ENCODE data around the gene CDH13. TPM values are rescaled to one million over a fixed set of nuclear protein-coding genes. Genes with fewer than 3 reads are reported as not detected.

CDH13 gene
- total and polyA plus RNA-seq, 2 experiments from 2014 or later, result 1.2 to 1.5 TPM

DNA sequence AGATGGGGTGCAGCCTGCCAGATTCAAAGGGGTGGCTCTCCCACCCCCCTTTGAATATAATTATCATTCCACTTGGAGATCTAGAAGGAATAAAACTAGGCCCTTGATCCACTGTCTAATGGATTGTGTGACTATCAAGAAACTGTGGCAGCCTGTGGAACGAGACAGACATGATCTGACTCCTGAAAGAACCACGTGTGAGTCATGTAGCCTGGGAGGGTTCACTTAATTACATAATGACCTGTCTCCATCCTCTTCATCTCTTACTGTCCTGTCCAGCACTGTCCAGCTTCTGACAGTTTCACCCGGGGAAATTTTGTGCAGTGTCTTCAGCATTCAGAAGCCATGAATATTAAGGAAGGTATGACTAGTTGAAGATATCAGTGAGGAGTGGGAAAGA lies 43.3 kb upstream of the CDH13 start:
- no peak overlapping the region for H2AFZ ChIP-seq
- no peak for DNase-seq (ENCODE audit: low spot score)
- no peaks in the 10 kb centered on the region for H3K27me3 ChIP-seq
- TF ChIP-seq EZH2 (IDR thresholded peaks at IDR 0.05; ENCODE audit: borderline replicate concordance), result no peak
- no peak for TF ChIP-seq EZH2phosphoT487 (IDR thresholded peaks at IDR 0.05; ENCODE audit: low read depth, severe bottlenecking, unreplicated experiment)
- TF ChIP-seq, protein P1, sequence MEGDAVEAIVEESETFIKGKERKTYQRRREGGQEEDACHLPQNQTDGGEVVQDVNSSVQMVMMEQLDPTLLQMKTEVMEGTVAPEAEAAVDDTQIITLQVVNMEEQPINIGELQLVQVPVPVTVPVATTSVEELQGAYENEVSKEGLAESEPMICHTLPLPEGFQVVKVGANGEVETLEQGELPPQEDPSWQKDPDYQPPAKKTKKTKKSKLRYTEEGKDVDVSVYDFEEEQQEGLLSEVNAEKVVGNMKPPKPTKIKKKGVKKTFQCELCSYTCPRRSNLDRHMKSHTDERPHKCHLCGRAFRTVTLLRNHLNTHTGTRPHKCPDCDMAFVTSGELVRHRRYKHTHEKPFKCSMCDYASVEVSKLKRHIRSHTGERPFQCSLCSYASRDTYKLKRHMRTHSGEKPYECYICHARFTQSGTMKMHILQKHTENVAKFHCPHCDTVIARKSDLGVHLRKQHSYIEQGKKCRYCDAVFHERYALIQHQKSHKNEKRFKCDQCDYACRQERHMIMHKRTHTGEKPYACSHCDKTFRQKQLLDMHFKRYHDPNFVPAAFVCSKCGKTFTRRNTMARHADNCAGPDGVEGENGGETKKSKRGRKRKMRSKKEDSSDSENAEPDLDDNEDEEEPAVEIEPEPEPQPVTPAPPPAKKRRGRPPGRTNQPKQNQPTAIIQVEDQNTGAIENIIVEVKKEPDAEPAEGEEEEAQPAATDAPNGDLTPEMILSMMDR (IDR thresholded peaks at IDR 0.05; ENCODE audit: poor library complexity), result no peak
- no peak overlapping the region for H3K4me2 ChIP-seq
- H3K4me3 ChIP-seq, result no peak overlapping the region
- H3K4me1 ChIP-seq (ENCODE audit: insufficient read depth), result peaks cover 6% of the 10 kb centered on the region
- no peaks in the 10 kb centered on the region for H4K20me1 ChIP-seq (ENCODE audit: insufficient read depth, poor library complexity, severe bottlenecking)
- H3K9me2 ChIP-seq (replicated peaks; ENCODE audit: insufficient read depth), result no peaks in the 10 kb centered on the region
- no peaks in the 10 kb centered on the region for H3K36me3 ChIP-seq (replicated peaks; ENCODE audit: insufficient read depth, low read depth)
- H3K27ac ChIP-seq, result no peak overlapping the region
- H3K79me2 ChIP-seq, result no peaks in the 10 kb centered on the region
- H3K9me3 ChIP-seq (ENCODE audit: low read depth), result no peaks in the 10 kb centered on the region
- WGBS (ENCODE audit: low lambda C conversion rate, missing lambda C conversion rate), result 73% methylated on average over 3 of the region's 3 CpGs

DNA sequence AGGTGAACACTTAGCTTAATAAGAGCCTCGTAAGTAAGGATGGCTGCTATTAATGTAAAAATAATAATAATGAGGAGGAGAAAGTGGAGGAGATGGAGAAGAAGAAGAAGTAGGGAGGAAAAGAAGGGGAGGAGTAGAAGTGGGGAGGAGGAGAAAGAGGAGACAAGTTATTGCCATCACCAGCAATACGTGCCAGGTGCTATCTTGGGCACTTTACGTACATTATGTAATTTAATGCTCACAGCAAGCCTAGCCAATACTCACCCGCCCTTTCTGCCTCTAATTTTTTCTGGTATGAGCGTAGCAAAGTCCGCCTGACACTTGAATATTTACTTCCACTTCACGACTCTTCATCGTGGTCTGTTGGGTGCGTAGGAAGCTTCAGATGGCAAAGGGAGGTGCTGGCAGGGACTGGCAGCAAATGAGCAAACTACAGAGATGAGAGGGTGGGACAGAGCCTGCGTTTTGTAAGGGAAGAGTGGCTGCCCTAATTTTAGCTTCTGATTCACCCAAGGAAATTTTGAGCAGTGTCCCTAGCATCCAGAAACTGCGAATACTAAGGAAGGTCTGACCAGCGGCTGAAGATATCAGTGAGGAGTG lies 42.1 kb upstream of the CDH13 start:
- H3K9me3 ChIP-seq (ENCODE audit: low read depth), result no peaks in the 10 kb centered on the region
- H3K27me3 ChIP-seq, result no peaks in the 10 kb centered on the region
- H3K79me2 ChIP-seq, result no peaks in the 10 kb centered on the region
- no peaks in the 10 kb centered on the region for H4K20me1 ChIP-seq (ENCODE audit: insufficient read depth, poor library complexity, severe bottlenecking)
- H3K36me3 ChIP-seq (replicated peaks; ENCODE audit: insufficient read depth, low read depth), result no peaks in the 10 kb centered on the region
- no peak overlapping the region for H2AFZ ChIP-seq
- no peak overlapping the region for H3K27ac ChIP-seq
- no peak overlapping the region for H3K4me3 ChIP-seq
- no peaks in the 10 kb centered on the region for H3K9me2 ChIP-seq (replicated peaks; ENCODE audit: insufficient read depth)
- WGBS (ENCODE audit: low lambda C conversion rate, missing lambda C conversion rate), result 90% methylated on average over 12 of the region's 12 CpGs
- TF ChIP-seq, protein P1 (IDR thresholded peaks at IDR 0.05; ENCODE audit: poor library complexity), result no peak
- TF ChIP-seq EZH2phosphoT487 (IDR thresholded peaks at IDR 0.05; ENCODE audit: low read depth, severe bottlenecking, unreplicated experiment) (no peak), EZH2 (IDR thresholded peaks at IDR 0.05; ENCODE audit: borderline replicate concordance) (no peak)
- DNase-seq (ENCODE audit: low spot score), result no peak
- H3K4me1 ChIP-seq (ENCODE audit: insufficient read depth), result peaks cover 6% of the 10 kb centered on the region
- no peak overlapping the region for H3K4me2 ChIP-seq

DNA sequence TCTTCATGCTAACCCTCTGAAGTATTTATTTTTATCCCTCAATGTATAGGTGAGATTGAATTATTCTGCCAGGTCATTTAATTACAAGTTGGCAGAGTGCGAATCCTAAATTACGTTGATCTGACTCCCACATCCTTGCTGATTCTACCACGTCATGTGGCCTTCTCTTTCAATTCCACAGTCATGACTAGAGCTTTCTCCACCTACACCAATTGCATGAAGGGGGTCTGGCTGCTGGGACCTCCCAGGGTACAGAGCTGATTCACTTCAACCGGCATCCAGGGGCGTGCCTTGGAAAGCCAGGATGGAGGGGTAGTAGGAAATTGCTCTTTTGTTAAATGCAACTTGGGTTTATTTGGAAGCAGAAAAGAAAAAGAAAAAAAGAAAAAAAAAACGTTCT lies 41.1 kb upstream of the CDH13 start:
- H3K27ac ChIP-seq, result no peak overlapping the region
- 72% methylated on average over 6 of the region's 6 CpGs for WGBS (ENCODE audit: low lambda C conversion rate, missing lambda C conversion rate)
- H3K4me3 ChIP-seq, result no peak overlapping the region
- no peaks in the 10 kb centered on the region for H4K20me1 ChIP-seq (ENCODE audit: insufficient read depth, poor library complexity, severe bottlenecking)
- no peaks in the 10 kb centered on the region for H3K9me3 ChIP-seq (ENCODE audit: low read depth)
- H3K79me2 ChIP-seq, result no peaks in the 10 kb centered on the region
- TF ChIP-seq EZH2phosphoT487 (IDR thresholded peaks at IDR 0.05; ENCODE audit: low read depth, severe bottlenecking, unreplicated experiment), result no peak
- TF ChIP-seq EZH2 (IDR thresholded peaks at IDR 0.05; ENCODE audit: borderline replicate concordance), result no peak
- TF ChIP-seq, protein P1 (IDR thresholded peaks at IDR 0.05; ENCODE audit: poor library complexity), result no peak
- H2AFZ ChIP-seq, result no peak overlapping the region
- no peaks in the 10 kb centered on the region for H3K9me2 ChIP-seq (replicated peaks; ENCODE audit: insufficient read depth)
- H3K4me1 ChIP-seq (ENCODE audit: insufficient read depth), result peaks cover 1% of the 10 kb centered on the region
- H3K27me3 ChIP-seq, result no peaks in the 10 kb centered on the region
- no peak for DNase-seq (ENCODE audit: low spot score)
- no peaks in the 10 kb centered on the region for H3K36me3 ChIP-seq (replicated peaks; ENCODE audit: insufficient read depth, low read depth)
- H3K4me2 ChIP-seq, result no peak overlapping the region

All from hepatocyte (in vitro differentiated cells).